Fibroblast of skin of left biceps (primary cell): ENCODE results near the gene CDKN1B.

ENCODE experiments used
- DNase-seq, 2 experiments: peaks; one replicate each; pipeline ENCODE4 v3.0.0-alpha.2; 2013; ENCODE audit warnings: low read depth in 2 of 2

The CDKN1B gene

GRCh38 chr12:12716793-12717585 is at the start of gene CDKN1B:
Gene CDKN1B (plus strand): TSS chr12:12717368. CDS start chr12:12717840, 472 bp downstream.
- peak; percentile 80 to 84 for DNase-seq

- no peak for DNase-seq
These were observed 49.2 kb upstream of the CDKN1B start for GRCh38 chr12:12668005-12668404.

GRCh38 chr12:12669020-12669419 is 48.1 kb upstream of the CDKN1B start:
- no peak for DNase-seq

- no peak for DNase-seq
These were observed 45.1 kb upstream of the CDKN1B start for GRCh38 chr12:12671850-12672660.

GRCh38 chr12:12673296-12673695 is 43.9 kb upstream of the CDKN1B start:
- no peak for DNase-seq

GRCh38 chr12:12676605-12677004 is 40.6 kb upstream of the CDKN1B start:
- DNase-seq = no peak

GRCh38 chr12:12681061-12681765 is 36.0 kb upstream of the CDKN1B start:
- no peak for DNase-seq

GRCh38 chr12:12682284-12682683 is 34.9 kb upstream of the CDKN1B start:
- no peak for DNase-seq

- DNase-seq = no peak
These were observed 34.0 kb upstream of the CDKN1B start for GRCh38 chr12:12683136-12683697.

- no peak for DNase-seq
These were observed 33.4 kb upstream of the CDKN1B start for GRCh38 chr12:12683725-12684124.

- DNase-seq = no peak
These were observed 32.6 kb upstream of the CDKN1B start for GRCh38 chr12:12684375-12685106.

- no peak for DNase-seq
These were observed 31.9 kb upstream of the CDKN1B start for GRCh38 chr12:12685305-12685704.

GRCh38 chr12:12686472-12686871 is 30.7 kb upstream of the CDKN1B start:
- DNase-seq = no peak

- DNase-seq = peak; percentile 18 to 28
These were observed 30.2 kb upstream of the CDKN1B start for GRCh38 chr12:12686925-12687324.

GRCh38 chr12:12689647-12690300 is 27.4 kb upstream of the CDKN1B start:
- no peak for DNase-seq

- DNase-seq = no peak
These were observed 25.6 kb upstream of the CDKN1B start for GRCh38 chr12:12691549-12691948.

- no peak for DNase-seq
These were observed 24.0 kb upstream of the CDKN1B start for GRCh38 chr12:12693111-12693671.

GRCh38 chr12:12696562-12697383 is 20.4 kb upstream of the CDKN1B start:
- peak; percentile 45 to 62 for DNase-seq

- no peak for DNase-seq
These were observed 17.8 kb upstream of the CDKN1B start for GRCh38 chr12:12699345-12699744.

GRCh38 chr12:12700254-12700653 is 16.9 kb upstream of the CDKN1B start:
- no peak for DNase-seq
